ENCODE data around the gene IGSF9.
A peak's percentile ranks its signal among the peaks of the same experiment; 100 is the strongest.

IGSF9 gene

DNA sequence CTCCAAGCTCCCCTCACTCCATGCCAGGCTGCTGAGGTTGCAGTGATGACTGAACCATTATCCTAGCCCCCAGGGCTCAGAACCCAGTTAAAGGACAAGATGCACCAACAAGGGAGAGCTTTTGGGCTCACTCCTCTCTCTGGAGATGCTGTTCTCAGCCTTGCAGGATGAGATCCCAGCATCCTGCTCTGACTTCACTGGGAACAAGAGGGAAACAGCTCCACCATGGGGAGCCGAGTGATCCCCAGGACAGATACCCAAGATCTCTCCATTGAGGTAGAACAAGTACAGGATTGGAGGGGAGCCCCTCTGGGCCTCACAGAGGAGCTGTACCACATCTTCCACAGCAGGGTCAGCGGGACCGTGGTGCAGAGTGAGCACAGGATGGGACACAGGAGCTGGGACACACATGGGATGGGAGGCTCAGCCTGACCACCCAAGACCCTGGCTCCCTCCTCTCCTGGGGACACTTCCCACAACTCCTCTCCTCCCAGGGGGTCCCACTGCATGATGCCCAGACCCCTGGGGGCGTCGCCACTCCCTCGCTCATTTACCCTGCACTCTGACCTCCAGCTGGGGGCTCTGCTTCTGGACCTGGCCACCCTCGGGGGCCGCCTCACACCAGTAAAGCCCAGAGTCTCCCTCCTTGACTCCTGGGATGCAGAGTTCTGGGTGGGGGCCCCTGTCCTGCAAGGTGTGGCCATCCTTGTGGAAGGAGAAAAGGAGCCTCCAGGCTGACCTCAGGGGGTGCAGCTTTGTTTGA is 27.2 kb upstream of the IGSF9 start:
- DNase-seq, result no peak

GRCh38 chr1:159970932-159971342 is 25.5 kb upstream of the IGSF9 start:
- DNase-seq, result no peak

- no peak for DNase-seq
Measured at GRCh38 chr1:159968901-159969300, 23.5 kb upstream of the IGSF9 start.

DNA sequence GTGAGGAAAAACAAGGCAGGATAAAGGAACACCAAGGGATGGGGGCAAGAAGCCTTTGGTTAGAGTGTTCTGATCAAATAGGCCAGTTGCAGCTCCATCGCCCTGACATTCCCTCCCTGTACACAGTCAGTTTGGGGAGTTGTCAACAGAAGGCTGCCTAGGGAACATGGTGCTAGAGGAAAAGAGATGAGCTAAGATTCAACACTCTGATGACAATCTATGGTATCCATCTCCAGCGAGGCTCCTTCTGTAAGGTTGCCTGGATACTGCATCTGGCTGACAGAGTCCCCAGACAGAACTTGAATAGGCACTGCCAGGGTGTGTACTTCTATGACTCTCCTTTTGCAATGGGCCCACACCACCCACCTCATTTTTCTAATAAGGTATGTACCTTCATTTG is 19.9 kb upstream of the IGSF9 start:
- DNase-seq, result no peak

DNA sequence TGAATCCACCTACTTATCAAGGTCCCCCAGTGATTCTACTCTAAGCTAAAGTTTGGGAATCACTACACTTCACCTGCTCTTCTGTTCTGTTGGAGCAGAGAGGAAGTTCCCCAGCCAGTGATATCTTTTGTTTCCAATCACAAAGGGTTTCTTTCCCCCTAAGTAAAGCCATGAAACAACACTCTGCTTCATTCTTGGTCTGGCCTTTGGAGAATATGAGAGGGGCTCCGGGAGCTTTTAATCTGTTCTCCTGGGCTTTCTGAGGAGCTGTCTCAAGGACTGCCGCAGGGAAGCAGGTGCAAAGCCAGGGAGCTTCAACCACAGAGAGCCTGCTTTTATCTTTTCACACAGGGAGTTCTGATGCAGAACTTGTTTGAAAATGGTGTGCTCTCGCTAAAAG is 18.7 kb upstream of the IGSF9 start:
- no peak for DNase-seq

- no peak for DNase-seq
Measured at GRCh38 chr1:159962176-159962575, 16.8 kb upstream of the IGSF9 start.

DNA sequence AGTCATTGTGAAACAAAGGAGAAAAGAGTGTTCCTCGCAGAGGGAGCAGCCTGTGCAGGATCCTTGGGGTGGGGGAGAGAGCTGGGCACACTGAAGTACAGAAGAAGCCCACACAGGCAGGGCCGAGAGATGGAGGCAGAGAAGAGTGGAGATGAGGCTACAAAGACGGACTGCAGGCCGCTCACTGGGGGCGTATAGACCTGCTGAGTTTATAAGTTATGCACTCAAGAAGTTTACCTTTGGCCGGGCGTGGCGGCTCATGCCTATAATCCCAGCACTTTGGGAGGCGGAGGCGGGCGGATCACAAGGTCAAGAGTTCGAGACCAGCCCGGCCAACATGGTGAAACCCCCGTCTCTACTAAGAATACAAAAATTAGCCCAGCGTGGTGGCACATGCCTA is 16.2 kb upstream of the IGSF9 start:
- DNase-seq, result no peak

DNA sequence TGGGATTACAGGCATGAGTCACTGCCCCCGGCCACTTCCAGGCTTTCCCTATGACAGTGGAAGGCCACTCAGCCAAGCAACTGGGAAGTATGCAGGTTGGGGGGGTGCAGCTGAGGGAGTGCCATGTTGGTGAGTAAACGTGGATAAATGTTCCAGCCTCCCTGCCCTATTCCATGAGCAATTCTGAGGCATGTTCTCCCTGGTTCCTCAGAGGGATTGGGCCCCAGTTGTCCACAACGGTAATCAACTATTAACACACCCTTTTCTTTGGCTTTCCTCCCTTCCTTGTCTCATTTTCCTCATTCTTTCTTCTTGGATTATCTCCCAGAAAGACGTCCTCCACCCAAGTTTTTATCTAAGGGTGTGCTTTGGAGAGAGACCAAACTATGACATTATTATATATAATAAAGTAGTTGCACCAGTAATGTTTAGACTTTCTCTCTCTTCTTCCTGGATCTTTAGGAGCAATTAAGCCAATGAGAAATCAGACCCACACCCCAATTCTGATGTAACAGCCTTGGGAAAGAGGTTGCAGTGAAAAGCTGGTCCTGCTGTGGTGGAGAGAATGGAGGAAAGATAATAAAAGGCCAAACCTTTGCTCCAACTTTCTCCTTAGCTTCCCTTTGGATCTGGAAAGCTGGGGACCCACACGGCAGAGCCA is 15.4 kb upstream of the IGSF9 start:
- no peak for DNase-seq

GRCh38 chr1:159959451-159959850 is 14.0 kb upstream of the IGSF9 start:
- no peak for DNase-seq

- no peak for DNase-seq
Measured at GRCh38 chr1:159958719-159959380, 13.4 kb upstream of the IGSF9 start.

GRCh38 chr1:159957824-159958268 is 12.4 kb upstream of the IGSF9 start:
- DNase-seq, result no peak

DNA sequence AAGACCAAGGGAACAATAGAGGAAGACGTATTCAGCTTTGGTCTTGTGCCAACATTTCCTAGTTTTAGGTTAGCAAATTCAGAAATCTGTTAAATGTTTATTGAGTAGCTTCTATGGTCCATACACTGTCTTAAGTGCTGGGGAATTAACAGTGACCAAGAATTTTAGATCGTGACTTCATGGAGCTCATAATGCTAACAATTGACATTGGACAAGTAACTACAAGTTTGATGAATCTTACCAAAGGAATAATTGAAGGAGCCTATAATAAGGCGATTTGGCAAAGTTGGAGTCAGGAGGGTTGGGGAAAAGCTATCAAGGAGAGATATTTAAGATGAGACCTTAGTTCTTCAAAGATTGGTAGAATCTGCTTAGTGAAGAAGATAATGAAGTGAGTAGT is 10.0 kb upstream of the IGSF9 start:
- DNase-seq, result no peak

DNA sequence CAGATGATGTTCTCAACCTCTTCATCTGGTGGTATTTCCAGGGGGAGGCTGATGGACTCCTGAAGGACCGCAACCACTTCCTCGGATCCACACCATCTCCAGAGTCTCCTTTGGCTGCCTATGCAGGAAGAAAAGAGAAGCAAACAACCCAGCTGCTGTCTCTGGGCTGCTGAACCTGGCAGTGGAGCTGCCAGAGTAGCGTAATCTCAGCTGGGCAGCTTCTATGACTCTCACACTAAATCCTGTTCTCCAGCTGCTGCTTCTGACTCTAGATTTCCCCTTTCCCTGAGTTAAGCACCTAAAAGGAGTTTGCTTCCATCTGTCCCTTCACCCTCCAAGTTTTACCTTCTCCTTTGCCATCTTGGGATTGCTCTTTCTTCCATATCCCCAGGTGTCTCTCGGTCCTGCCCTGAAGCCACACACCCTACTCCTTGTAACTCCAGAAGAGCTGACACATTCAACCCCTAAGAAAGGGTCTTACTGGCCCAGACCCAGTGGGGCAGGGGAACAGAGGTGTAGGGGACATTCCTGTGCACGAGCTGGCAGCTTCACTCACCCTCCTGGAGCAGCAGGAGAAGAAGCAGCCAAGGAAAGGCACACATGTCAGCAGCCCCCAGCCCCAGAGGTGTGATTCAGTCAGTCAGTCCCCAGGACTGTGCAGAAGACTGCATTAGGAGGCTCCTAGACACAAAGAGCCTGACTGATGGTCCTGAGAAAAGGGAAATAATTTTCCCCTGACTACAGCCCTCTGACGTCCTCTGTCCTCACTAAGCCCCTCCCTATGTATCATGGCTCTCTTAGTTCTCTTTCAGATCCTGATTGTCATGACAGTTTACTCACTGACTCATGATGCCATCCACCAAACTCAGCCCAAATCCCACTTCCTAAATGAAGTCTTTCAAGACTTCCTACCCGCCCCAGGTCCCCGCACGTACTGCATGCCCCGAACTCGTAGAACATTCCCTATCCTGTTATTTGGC is 8.4 kb upstream of the IGSF9 start, which contains the start of gene SLAMF9:
Gene SLAMF9, minus strand, starts transcription at position 702 of the 980 bp plus-strand sequence. Its CDS starts 100 bp downstream, at position 602.
- peak in 1 of 2 donors; percentile 13 for DNase-seq

DNA sequence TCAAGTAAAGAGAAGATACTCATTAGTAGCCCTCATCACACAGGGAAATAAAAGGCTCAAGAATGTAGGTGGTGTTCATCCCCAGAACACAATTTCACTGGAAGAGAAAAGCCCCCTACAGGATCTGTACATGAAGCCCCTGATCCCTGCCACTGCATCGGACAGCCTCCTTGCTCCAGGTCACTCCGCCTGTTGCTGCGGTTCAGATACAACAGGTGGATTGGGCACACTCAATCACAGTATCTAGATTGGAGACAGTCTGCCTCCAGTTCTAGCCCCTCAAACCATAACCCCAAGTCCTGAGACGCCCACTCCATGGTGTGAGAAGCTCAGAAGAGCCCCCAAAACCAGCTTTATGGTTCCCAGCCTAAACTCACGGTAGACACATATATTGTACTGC is 7.5 kb upstream of the IGSF9 start:
- DNase-seq, result no peak

GRCh38 chr1:159951551-159951950 is 6.1 kb upstream of the IGSF9 start:
- no peak for DNase-seq

GRCh38 chr1:159951016-159951415 is 5.6 kb upstream of the IGSF9 start:
- DNase-seq, result no peak

GRCh38 chr1:159949981-159950381 is 4.6 kb upstream of the IGSF9 start:
- no peak for DNase-seq

DNA sequence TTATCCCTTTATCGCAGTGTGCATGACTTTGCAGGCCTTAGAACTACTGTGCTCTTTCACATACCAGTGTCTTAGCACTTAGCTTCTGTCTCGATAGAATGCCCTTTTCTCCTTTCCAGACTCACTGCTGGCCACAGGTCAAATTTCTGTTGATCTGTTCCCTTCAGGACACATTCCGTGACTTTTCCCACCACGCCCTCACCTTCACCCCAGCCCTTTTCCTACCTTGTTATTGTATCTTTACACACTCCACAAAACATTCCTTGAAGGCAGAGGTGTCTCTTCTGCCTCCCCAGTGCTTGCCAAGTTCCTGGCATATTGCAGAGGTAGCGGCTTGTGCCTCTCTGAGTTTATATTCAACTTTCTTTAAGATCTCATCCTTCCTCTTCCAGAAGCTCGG is 3.7 kb upstream of the IGSF9 start:
- no peak for DNase-seq

GRCh38 chr1:159947942-159948341 is 2.5 kb upstream of the IGSF9 start:
- no peak for DNase-seq

DNA sequence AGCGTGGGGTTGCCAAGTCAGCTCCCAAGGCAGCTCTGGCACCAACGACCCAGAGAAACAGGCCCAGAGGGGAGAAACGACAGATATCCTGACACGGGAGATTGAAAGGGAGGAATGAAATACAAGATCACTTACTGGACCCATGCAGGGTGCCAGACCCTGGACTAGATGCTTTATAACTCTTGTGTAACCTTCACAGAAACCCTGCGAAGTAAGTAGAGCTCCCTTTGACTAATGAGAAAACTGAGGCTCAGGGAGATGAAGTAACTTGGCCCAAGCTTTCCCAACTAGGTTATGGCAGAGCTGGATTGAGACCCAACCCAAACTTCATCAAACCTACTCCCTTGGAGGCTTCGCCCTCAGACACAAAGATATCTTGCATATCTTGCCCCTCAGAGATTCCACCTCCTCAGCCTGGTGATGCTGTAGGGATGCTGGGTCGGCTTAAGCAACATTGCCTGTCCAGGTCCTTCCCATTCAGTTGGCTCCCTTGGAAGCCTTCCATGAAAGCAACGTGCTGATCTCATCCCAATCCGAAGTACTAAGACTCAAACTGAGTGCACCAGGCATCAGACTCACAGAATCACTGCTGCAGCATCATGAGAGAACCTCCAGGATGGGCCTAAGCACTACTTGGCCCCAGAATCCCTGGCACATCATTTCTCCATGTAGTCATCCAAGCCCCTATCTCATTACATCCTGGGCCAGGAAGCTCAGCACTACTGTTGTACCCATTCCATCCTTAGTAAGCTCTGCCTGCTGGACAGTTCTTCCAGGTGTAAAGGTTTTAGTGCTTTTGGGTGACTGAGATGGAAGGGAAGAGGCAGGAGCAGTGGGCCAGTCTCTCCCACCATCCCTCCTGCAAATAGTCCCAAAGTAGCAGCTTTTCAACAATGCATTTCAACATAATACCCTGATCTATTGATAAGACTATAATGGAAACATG is 1.1 kb upstream of the IGSF9 start:
- DNase-seq, result no peak

Measured in CD4-positive, alpha-beta T cell treated with Interferon alpha-2 for 1 hour (primary cell).